NB4 (cell line): ENCODE measurements around the gene ROBO2.

Experiments
- DNase-seq: peaks from one replicate; pipeline ENCODE4 v3.0.0; 2010; ENCODE audit warnings: low read depth
- H3K4me3 ChIP-seq: one replicate; pipeline ENCODE4 v1.5.1; 2011; ENCODE audit warnings: mild to moderate bottlenecking, low read depth, low read length, moderate library complexity
- CTCF ChIP-seq: IDR thresholded peaks from one replicate; pipeline ENCODE4 v1.5.1; 2012; ENCODE audit warnings: low read depth, low read length
- MAX ChIP-seq: IDR thresholded peaks from 2 replicates; pipeline ENCODE4 v1.6.1; 2011; ENCODE audit warnings: low read depth, low read length
- MYC ChIP-seq: IDR thresholded peaks from 2 replicates; pipeline ENCODE4 v1.6.1; 2011; ENCODE audit warnings: low read depth, low read length
- POLR2A ChIP-seq: IDR thresholded peaks from 2 replicates; pipeline ENCODE4 v1.6.1; 2011; ENCODE audit warnings: mild to moderate bottlenecking; ENCODE audit not compliant: insufficient read length; ENCODE audit errors: extremely low read depth

Gene ROBO2

GRCh38 chr3:77038930-77039605, 831 bp upstream of the ROBO2 start:
- no peak for DNase-seq
- no peak overlapping the region for H3K4me3 ChIP-seq
- TF ChIP-seq MYC = no peak
- no peak for TF ChIP-seq POLR2A
- TF ChIP-seq MAX = no peak
- no peak for TF ChIP-seq CTCF

- H3K4me3 ChIP-seq = no peak overlapping the region
- TF ChIP-seq MYC (no peak), MAX (no peak), POLR2A (no peak), CTCF (no peak)
- DNase-seq = no peak
Measured at GRCh38 chr3:77040216-77040615, 317 bp downstream of the ROBO2 start.

- H3K4me3 ChIP-seq = no peak overlapping the region
- TF ChIP-seq MYC (no peak), MAX (no peak), CTCF (no peak), POLR2A (no peak)
- no peak for DNase-seq
Measured at GRCh38 chr3:77040926-77041722, 1.2 kb downstream of the ROBO2 start.

GRCh38 chr3:77041811-77042210, 1.9 kb downstream of the ROBO2 start:
- H3K4me3 ChIP-seq = no peak overlapping the region
- no peak for DNase-seq
- TF ChIP-seq POLR2A = no peak
- TF ChIP-seq CTCF = no peak

- no peak for DNase-seq
- no peak for TF ChIP-seq MAX
- no peak overlapping the region for H3K4me3 ChIP-seq
Measured at GRCh38 chr3:77042343-77042742, 2.4 kb downstream of the ROBO2 start.

- no peak overlapping the region for H3K4me3 ChIP-seq
- TF ChIP-seq MAX = no peak
- TF ChIP-seq POLR2A = no peak
- TF ChIP-seq CTCF = no peak
- no peak for TF ChIP-seq MYC
- DNase-seq = no peak
Measured at GRCh38 chr3:77042882-77043281, 3.0 kb downstream of the ROBO2 start.
